ENCODE data around the gene PIEZO1. TPM values are rescaled to one million over a fixed set of nuclear protein-coding genes. Genes with fewer than 3 reads are reported as not detected.

Gene PIEZO1, protein sequence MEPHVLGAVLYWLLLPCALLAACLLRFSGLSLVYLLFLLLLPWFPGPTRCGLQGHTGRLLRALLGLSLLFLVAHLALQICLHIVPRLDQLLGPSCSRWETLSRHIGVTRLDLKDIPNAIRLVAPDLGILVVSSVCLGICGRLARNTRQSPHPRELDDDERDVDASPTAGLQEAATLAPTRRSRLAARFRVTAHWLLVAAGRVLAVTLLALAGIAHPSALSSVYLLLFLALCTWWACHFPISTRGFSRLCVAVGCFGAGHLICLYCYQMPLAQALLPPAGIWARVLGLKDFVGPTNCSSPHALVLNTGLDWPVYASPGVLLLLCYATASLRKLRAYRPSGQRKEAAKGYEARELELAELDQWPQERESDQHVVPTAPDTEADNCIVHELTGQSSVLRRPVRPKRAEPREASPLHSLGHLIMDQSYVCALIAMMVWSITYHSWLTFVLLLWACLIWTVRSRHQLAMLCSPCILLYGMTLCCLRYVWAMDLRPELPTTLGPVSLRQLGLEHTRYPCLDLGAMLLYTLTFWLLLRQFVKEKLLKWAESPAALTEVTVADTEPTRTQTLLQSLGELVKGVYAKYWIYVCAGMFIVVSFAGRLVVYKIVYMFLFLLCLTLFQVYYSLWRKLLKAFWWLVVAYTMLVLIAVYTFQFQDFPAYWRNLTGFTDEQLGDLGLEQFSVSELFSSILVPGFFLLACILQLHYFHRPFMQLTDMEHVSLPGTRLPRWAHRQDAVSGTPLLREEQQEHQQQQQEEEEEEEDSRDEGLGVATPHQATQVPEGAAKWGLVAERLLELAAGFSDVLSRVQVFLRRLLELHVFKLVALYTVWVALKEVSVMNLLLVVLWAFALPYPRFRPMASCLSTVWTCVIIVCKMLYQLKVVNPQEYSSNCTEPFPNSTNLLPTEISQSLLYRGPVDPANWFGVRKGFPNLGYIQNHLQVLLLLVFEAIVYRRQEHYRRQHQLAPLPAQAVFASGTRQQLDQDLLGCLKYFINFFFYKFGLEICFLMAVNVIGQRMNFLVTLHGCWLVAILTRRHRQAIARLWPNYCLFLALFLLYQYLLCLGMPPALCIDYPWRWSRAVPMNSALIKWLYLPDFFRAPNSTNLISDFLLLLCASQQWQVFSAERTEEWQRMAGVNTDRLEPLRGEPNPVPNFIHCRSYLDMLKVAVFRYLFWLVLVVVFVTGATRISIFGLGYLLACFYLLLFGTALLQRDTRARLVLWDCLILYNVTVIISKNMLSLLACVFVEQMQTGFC (N-terminal part only)
- total RNA-seq (10 to 100 TPM; 14.2 to 59.7 (median 19.7) TPM), polyA plus RNA-seq (10 to 100 TPM; 31.2 to 45.0 TPM)
- long read RNA-seq, donor 1, partial matches to known transcripts = 4 of 9 reads
- long read RNA-seq, donor 1, other reads (novel, unspliced or antisense) = 4 of 9 reads
- long read RNA-seq, donor 2, partial matches to known transcripts = 9 of 13 reads
- long read RNA-seq, donor 2, other reads (novel, unspliced or antisense) = 2 of 13 reads
- long read RNA-seq, donor 3, partial matches to known transcripts = 7 of 12 reads
- long read RNA-seq, donor 3, other reads (novel, unspliced or antisense) = 2 of 12 reads

DNA sequence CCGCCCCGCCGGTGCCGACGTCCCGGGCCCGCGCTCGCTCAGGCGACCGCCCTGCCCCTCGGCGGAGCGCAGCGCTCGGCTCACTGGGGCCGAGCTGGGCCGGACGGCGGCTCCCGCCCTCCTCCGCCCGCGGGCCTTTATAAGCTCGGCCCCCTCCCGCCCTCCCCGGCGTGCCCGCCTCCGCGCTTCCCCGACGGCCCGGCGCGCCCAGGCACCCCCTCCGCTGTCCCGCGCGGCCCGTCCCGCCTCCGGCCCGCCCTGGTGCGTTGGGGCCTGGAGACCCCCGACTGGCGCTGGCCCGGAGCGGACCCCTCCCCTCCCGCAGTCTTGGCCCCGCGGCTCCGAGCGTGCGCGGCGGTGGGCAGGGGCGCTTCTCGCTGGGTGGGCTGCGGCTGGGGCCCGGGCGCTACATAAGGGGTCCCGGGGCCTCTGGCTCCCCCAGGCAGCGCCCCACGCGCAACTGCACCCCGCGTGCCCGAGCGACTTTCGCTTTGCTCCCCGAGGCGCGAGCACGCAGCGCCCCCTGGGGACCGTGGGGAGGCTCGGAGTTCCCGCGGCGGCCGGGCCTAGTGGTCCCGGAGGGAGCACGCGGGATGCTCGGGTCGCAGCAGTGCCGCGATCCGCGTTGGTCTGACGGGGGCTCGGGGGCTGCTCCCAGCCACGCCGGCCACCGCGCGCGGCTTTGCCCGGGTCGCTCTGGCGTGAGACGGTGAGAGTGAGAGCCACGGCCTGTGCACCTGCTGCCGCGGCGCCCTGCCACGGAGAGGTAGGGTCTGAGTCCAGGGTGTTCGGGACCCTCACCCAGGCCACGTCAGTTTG, at the start of gene PIEZO1:
PIEZO1 (minus strand) TSS at position 115 of the 819 bp plus-strand sequence. CDS start 256 bp downstream, outside the sequence.
- peak; percentile 71 to 90 (median 77) for DNase-seq
- WGBS, 4 donors = 3 to 12% (median 5%) methylated on average over 38 to 110 of the region's 110 CpGs
- Histone ChIP-seq H3K9me3 (no peaks in the 10 kb centered on the region), H3K27me3 (no peaks in the 10 kb centered on the region), H3K4me3 (peak within 1 kb of the TSS; percentile 56 to 92 (median 70)), H3K36me3 (no peaks in the 10 kb centered on the region), H3K4me1 (peaks cover 0 to 57% (median 35%) of the 10 kb centered on the region in 12 donors), H3K27ac (peak within 1 kb of the TSS; percentile 77 to 95 (median 88))
- intact Hi-C loops (cut with DNase I) = loop anchor here in 9 of 10 donors (1.0 to 2.0 kb wide), 3 partner anchors 41 to 43 kb away; no protein-coding TSS in a partner anchor
- peak in 3 of 4 donors; percentile 34 to 74 (median 70) for ATAC-seq
- TF ChIP-seq, protein P1, sequence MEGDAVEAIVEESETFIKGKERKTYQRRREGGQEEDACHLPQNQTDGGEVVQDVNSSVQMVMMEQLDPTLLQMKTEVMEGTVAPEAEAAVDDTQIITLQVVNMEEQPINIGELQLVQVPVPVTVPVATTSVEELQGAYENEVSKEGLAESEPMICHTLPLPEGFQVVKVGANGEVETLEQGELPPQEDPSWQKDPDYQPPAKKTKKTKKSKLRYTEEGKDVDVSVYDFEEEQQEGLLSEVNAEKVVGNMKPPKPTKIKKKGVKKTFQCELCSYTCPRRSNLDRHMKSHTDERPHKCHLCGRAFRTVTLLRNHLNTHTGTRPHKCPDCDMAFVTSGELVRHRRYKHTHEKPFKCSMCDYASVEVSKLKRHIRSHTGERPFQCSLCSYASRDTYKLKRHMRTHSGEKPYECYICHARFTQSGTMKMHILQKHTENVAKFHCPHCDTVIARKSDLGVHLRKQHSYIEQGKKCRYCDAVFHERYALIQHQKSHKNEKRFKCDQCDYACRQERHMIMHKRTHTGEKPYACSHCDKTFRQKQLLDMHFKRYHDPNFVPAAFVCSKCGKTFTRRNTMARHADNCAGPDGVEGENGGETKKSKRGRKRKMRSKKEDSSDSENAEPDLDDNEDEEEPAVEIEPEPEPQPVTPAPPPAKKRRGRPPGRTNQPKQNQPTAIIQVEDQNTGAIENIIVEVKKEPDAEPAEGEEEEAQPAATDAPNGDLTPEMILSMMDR (IDR thresholded peaks at IDR 0.05) = peak; percentile 78 to 91 (median 88)
- TF ChIP-seq POLR2A (IDR thresholded peaks at IDR 0.05) = peak in 1 of 2 donors; percentile 76

DNA sequence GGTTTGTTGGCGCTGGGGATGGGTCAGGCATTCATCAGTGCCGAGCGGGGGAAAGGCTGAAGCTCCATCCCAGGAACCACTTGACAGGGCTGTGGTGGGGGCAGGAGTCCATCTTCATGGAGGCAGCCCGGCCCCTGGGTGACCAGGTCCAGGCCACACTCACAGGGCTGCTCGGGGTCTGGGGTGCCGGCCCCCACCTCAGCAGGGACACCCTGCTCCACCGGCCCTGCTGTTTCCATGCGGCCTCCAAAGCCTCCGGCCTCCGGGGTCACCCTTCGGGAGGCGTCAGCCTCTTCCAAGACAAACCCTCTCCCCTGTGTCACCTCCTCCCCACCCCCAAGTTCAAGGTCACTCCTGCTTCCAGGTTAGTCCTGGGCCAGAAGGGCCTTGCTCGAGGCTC, 49.6 kb upstream of the PIEZO1 start:
- DNase-seq (no peak), ATAC-seq (no peak)
- TF ChIP-seq, protein P1 (IDR thresholded peaks at IDR 0.05) = no peak
- TF ChIP-seq POLR2A (IDR thresholded peaks at IDR 0.05) = no peak
- Histone ChIP-seq H3K4me3 (no peak overlapping the region), H3K27ac (no peak overlapping the region), H3K36me3 (peaks cover 0 to 32% (median 12%) of the 10 kb centered on the region in 9 donors), H3K9me3 (no peaks in the 10 kb centered on the region), H3K27me3 (no peaks in the 10 kb centered on the region), H3K4me1 (no peaks in the 10 kb centered on the region)
- intact Hi-C loops (cut with DNase I) = no loop called here
- 87 to 96% (median 94%) methylated on average over 10 to 13 of the region's 13 CpGs for WGBS, 4 donors

DNA sequence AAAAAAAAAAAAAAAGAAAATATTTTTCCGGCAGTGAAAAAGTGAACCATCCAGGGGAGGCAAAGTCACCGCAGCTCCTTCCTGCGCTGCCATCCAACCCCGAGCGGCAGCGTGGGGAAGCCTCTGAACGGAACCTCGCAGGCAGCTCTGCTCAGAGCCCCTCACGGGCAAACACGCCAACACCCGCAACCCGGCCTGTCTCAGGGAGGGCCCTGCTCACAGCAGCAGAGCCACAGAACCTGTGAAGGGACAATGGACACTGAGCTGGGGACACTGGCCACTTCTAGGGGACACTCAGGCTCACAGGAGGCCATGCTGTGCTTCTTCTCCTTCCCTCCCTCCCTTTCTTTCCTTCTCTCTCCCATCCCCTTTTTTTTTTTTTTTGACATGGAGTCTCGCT, 48.1 kb upstream of the PIEZO1 start:
- no peak overlapping the region for H3K4me3 ChIP-seq
- H3K4me1 ChIP-seq = no peaks in the 10 kb centered on the region
- ATAC-seq (no peak), DNase-seq (no peak)
- intact Hi-C loops (cut with DNase I) = no loop called here
- H3K9me3 ChIP-seq = no peaks in the 10 kb centered on the region
- peaks cover 0 to 25% (median 6%) of the 10 kb centered on the region in 9 donors for H3K36me3 ChIP-seq
- WGBS, 4 donors = 93 to 98% (median 95%) methylated on average over 13 of the region's 13 CpGs
- TF ChIP-seq, protein P1 (IDR thresholded peaks at IDR 0.05) = no peak
- no peak for TF ChIP-seq POLR2A (IDR thresholded peaks at IDR 0.05)
- no peak overlapping the region for H3K27ac ChIP-seq
- H3K27me3 ChIP-seq = no peaks in the 10 kb centered on the region

Measured in heart left ventricle (tissue), 16 donors.